CD8-positive, alpha-beta memory T cell (primary cell): ENCODE measurements around the gene PRR20D. TPM values are rescaled to one million over a fixed set of nuclear protein-coding genes. Genes with fewer than 3 reads are reported as not detected.
"Not testable (repeated sequence)": the region's sequence is repeated elsewhere in the genome, so short reads cannot be mapped to it uniquely, and the experiment has no call there.

Experiments
- CTCF ChIA-PET: fragments of 350-600 bp; sonication (Branson Sonifier 250); formaldehyde crosslinking; loops from one replicate; lab custom pipeline; 2021; ENCODE audit warnings: antibody characterized with exemption; lab: Charles Lee
- POLR2A ChIA-PET: fragments of 350-600 bp; sonication (Branson Sonifier 250); formaldehyde crosslinking; loops from one replicate; lab custom pipeline; 2021; ENCODE audit warnings: antibody characterized with exemption; lab: Charles Lee
- DNase-seq, 5 donors: peaks; one replicate each; pipeline versions ENCODE4 v3.0.0 to v3.0.0-alpha.2; 2020 to 2022; ENCODE audit warnings: mixed read lengths in 1 of 5
- H3K27ac ChIP-seq: one replicate; pipeline ENCODE4 v1.7.0; 2013; ENCODE audit warnings: low read depth, mild to moderate bottlenecking, low read length, moderate library complexity
- H3K27me3 ChIP-seq: 2 replicates; pipeline ENCODE4 v1.7.0; 2013; ENCODE audit warnings: low read length, mild to moderate bottlenecking; ENCODE audit not compliant: insufficient read depth, poor library complexity, severe bottlenecking
- H3K36me3 ChIP-seq: 2 replicates; pipeline ENCODE4 v1.7.0; 2013; ENCODE audit warnings: mild to moderate bottlenecking, low read length, moderate library complexity; ENCODE audit not compliant: insufficient read depth
- H3K4me1 ChIP-seq: 2 replicates; pipeline ENCODE4 v1.7.0; 2013; ENCODE audit warnings: mild to moderate bottlenecking, low read length, moderate library complexity; ENCODE audit not compliant: insufficient read depth
- H3K4me3 ChIP-seq: 2 replicates; pipeline ENCODE4 v1.7.0; 2013; ENCODE audit warnings: mild to moderate bottlenecking, low read length
- H3K9me3 ChIP-seq: 2 replicates; pipeline ENCODE4 v1.7.0; 2013; ENCODE audit warnings: mild to moderate bottlenecking, low read length
- H3K27ac Mint-ChIP-seq, 8 donors: one replicate each; pipeline ENCODE4 v1.8.0; 2020 to 2021; ENCODE audit warnings: mixed read lengths in 8 of 8, mild to moderate bottlenecking in 6 of 8, inconsistent platforms in 3 of 8, moderate library complexity in 3 of 8
- H3K27me3 Mint-ChIP-seq, 2 donors: one replicate each; pipeline ENCODE4 v1.8.0; 2020 to 2021; ENCODE audit warnings: mixed read lengths in 2 of 2, mild to moderate bottlenecking in 1 of 2, moderate library complexity in 1 of 2
- H3K36me3 Mint-ChIP-seq, 3 donors: one replicate each; pipeline ENCODE4 v1.8.0; 2020 to 2021; ENCODE audit warnings: mixed read lengths in 3 of 3, inconsistent platforms in 1 of 3, mild to moderate bottlenecking in 1 of 3
- H3K4me1 Mint-ChIP-seq, 3 donors: one replicate each; pipeline ENCODE4 v1.8.0; 2020 to 2021; ENCODE audit warnings: mixed read lengths in 3 of 3, inconsistent platforms in 1 of 3, mild to moderate bottlenecking in 1 of 3
- H3K4me3 Mint-ChIP-seq, 7 donors: one replicate each; pipeline ENCODE4 v1.8.0; 2020 to 2021; ENCODE audit warnings: mixed read lengths in 7 of 7, mild to moderate bottlenecking in 6 of 7, moderate library complexity in 4 of 7, inconsistent platforms in 2 of 7
- H3K9me3 Mint-ChIP-seq, 5 donors: one replicate each; pipeline ENCODE4 v1.8.0; 2020 to 2022; ENCODE audit warnings: mixed read lengths in 5 of 5, mild to moderate bottlenecking in 3 of 5, moderate library complexity in 2 of 5, inconsistent platforms in 1 of 5
- polyA plus RNA-seq: library from polyadenylated mRNA; unstranded; fragments of 300-500 nt; fragmentation: Illumina TruSeq; gene quantifications from one replicate; pipeline ENCODE4 v1.2.3, GENCODE V29; 2021
- total RNA-seq, 2 experiments: library from RNA; stranded (reverse); gene quantifications; one replicate each; pipeline ENCODE4 v1.2.3, GENCODE V29; 2021

Gene PRR20D
- total and polyA plus RNA-seq, 3 experiments from 2014 or later = not detected

DNA sequence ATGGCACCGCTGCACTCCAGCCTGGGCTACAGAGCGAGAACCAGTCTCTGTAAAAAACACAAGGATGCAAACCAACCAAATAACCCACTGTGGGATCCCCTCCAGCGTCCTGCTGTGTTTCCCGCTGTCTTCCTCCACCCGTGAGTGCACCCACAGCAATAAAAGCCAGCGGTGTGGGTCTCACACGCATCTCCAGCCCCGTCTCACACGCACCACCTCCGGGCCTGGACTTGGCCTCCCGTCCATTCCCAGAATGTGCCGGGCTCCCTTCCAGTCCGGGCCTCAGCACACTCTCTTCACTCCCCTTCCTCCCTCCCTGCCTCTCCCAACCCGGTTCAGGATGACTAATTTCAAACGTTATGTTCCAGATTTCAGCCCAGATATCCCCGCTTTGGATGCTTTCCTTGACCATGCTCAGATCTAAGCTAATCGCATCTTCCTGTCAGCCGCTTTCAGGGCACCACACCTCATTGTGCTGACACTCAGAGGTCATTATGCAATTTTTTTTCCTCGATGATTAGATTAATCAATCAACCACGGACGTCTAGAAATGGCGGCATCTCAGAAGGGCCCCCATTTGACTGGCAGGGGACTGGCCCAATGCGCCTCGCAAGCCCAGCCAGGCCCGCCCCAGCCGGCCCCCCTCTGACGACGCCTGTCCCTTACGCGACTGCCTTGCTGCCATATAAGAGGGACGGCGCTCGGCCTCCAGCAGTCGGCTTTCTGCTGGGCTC, 20.0 kb upstream of the PRR20D start, which contains the start of gene PRR20A:
TSS of gene PRR20A (plus strand) at position 684 of the 734 bp plus-strand sequence. CDS start 387 bp downstream, outside the sequence.
- H3K27ac Mint-ChIP-seq, POLR2A ChIA-PET, H3K27me3 ChIP-seq, H3K36me3 Mint-ChIP-seq, DNase-seq, H3K4me3 ChIP-seq, H3K9me3 ChIP-seq, H3K27ac ChIP-seq, H3K4me3 Mint-ChIP-seq, H3K9me3 Mint-ChIP-seq, H3K36me3 ChIP-seq, H3K4me1 Mint-ChIP-seq, CTCF ChIA-PET, H3K4me1 ChIP-seq, H3K27me3 Mint-ChIP-seq: not testable (repeated sequence)

GRCh38 chr13:57147188-57147587, 13.2 kb upstream of the PRR20D start, which contains the start of gene PRR20B:
Gene PRR20B, plus strand, starts transcription at chr13:57147488. Its CDS starts 387 bp downstream, at chr13:57147875.
- H3K9me3 Mint-ChIP-seq, POLR2A ChIA-PET, DNase-seq, H3K4me1 ChIP-seq, H3K27ac ChIP-seq, H3K36me3 ChIP-seq, H3K27me3 ChIP-seq, H3K27ac Mint-ChIP-seq, H3K4me3 Mint-ChIP-seq, H3K4me1 Mint-ChIP-seq, H3K27me3 Mint-ChIP-seq, CTCF ChIA-PET, H3K36me3 Mint-ChIP-seq, H3K4me3 ChIP-seq, H3K9me3 ChIP-seq: not testable (repeated sequence)

DNA sequence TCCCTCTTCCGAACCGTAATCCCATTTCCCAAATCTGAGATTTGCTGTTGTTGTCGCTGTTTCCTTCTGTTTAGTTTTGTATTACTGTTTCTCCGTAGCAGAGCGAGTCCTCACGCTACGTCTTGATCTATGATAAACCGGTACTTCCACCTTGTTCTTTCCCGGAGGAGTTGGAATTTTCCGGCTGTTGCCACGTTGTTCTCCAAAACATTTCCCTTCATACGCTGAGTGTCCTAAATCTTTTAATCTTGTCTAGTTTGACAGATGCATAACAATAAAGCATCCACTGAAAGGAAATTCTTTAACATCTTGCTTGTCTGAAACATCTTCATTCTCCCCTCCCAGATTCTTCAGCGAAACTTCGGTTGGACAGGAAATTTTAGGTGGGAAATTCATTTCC, 12.3 kb upstream of the PRR20D start:
- H3K27me3 ChIP-seq, H3K27ac Mint-ChIP-seq, DNase-seq, H3K36me3 Mint-ChIP-seq, H3K4me3 ChIP-seq, H3K36me3 ChIP-seq, H3K4me1 Mint-ChIP-seq, H3K9me3 Mint-ChIP-seq, POLR2A ChIA-PET, H3K27me3 Mint-ChIP-seq, H3K4me1 ChIP-seq, H3K4me3 Mint-ChIP-seq, H3K27ac ChIP-seq, CTCF ChIA-PET, H3K9me3 ChIP-seq: not testable (repeated sequence)

DNA sequence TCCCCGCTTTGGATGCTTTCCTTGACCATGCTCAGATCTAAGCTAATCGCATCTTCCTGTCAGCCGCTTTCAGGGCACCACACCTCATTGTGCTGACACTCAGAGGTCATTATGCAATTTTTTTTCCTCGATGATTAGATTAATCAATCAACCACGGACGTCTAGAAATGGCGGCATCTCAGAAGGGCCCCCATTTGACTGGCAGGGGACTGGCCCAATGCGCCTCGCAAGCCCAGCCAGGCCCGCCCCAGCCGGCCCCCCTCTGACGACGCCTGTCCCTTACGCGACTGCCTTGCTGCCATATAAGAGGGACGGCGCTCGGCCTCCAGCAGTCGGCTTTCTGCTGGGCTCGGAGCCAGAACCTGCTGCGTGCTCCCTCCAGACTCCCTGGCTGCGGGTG, 6.7 kb upstream of the PRR20D start, which contains the start of gene PRR20C:
TSS of gene PRR20C (plus strand) at position 301 of the 400 bp plus-strand sequence. CDS start 387 bp downstream, outside the sequence.
- H3K4me3 ChIP-seq, H3K9me3 Mint-ChIP-seq, CTCF ChIA-PET, POLR2A ChIA-PET, H3K27ac ChIP-seq, DNase-seq, H3K36me3 ChIP-seq, H3K9me3 ChIP-seq, H3K4me3 Mint-ChIP-seq, H3K27me3 ChIP-seq, H3K4me1 Mint-ChIP-seq, H3K27ac Mint-ChIP-seq, H3K4me1 ChIP-seq, H3K36me3 Mint-ChIP-seq, H3K27me3 Mint-ChIP-seq: not testable (repeated sequence)

DNA sequence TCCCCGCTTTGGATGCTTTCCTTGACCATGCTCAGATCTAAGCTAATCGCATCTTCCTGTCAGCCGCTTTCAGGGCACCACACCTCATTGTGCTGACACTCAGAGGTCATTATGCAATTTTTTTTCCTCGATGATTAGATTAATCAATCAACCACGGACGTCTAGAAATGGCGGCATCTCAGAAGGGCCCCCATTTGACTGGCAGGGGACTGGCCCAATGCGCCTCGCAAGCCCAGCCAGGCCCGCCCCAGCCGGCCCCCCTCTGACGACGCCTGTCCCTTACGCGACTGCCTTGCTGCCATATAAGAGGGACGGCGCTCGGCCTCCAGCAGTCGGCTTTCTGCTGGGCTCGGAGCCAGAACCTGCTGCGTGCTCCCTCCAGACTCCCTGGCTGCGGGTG, 6.5 kb downstream of the PRR20D start, which contains the start of gene PRR20E:
TSS of gene PRR20E (plus strand) at position 301 of the 400 bp plus-strand sequence. CDS start 387 bp downstream, outside the sequence.
- H3K4me3 Mint-ChIP-seq, H3K36me3 ChIP-seq, POLR2A ChIA-PET, H3K27ac Mint-ChIP-seq, H3K9me3 Mint-ChIP-seq, H3K4me3 ChIP-seq, DNase-seq, H3K27me3 Mint-ChIP-seq, H3K9me3 ChIP-seq, H3K36me3 Mint-ChIP-seq, H3K27me3 ChIP-seq, H3K4me1 ChIP-seq, H3K4me1 Mint-ChIP-seq, CTCF ChIA-PET, H3K27ac ChIP-seq: not testable (repeated sequence)

GRCh38 chr13:57191667-57192066, 31.2 kb downstream of the PRR20D start:
- no peak overlapping the region for H3K27ac ChIP-seq
- Mint-ChIP-seq H3K27ac (no peak overlapping the region), H3K36me3 (no peaks in the 10 kb centered on the region), H3K9me3 (peaks cover 0 to 28% (median 6%) of the 10 kb centered on the region in 5 donors), H3K4me3 (no peak overlapping the region), H3K4me1 (no peaks in the 10 kb centered on the region), H3K27me3 (no peaks in the 10 kb centered on the region)
- H3K4me1 ChIP-seq = no peaks in the 10 kb centered on the region
- no peaks in the 10 kb centered on the region for H3K9me3 ChIP-seq
- no peaks in the 10 kb centered on the region for H3K36me3 ChIP-seq
- no peak for DNase-seq
- no peak overlapping the region for H3K4me3 ChIP-seq
- CTCF ChIA-PET = no interaction called here
- POLR2A ChIA-PET = no interaction called here
- no peaks in the 10 kb centered on the region for H3K27me3 ChIP-seq

DNA sequence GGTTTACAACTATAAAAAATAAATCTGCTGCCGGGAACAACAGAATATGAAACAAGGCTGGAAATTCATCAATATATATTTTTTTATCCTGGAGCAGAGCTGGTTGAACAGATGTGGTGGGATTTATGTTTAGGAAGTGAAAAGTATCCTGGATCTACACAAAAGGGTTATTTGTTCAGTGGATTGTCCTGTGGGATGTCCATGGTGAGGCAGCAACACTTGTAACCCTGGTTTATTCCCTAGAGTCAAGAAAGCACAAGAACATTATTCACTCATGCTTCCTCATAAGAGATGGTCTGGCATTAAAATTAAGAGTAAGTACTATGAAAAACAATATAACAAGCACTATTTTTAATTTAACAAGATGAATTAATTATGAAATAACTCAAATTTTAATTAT, 52.6 kb downstream of the PRR20D start:
- Mint-ChIP-seq H3K9me3 (peaks cover 0 to 22% (median 10%) of the 10 kb centered on the region in 5 donors), H3K4me3 (no peak overlapping the region), H3K27me3 (no peaks in the 10 kb centered on the region), H3K27ac (no peak overlapping the region), H3K4me1 (no peaks in the 10 kb centered on the region), H3K36me3 (no peaks in the 10 kb centered on the region)
- Histone ChIP-seq H3K4me1 (no peaks in the 10 kb centered on the region), H3K27ac (no peak overlapping the region), H3K27me3 (no peaks in the 10 kb centered on the region), H3K36me3 (no peaks in the 10 kb centered on the region), H3K4me3 (no peak overlapping the region), H3K9me3 (no peaks in the 10 kb centered on the region)
- CTCF ChIA-PET = no interaction called here
- DNase-seq = no peak
- POLR2A ChIA-PET = no interaction called here
